AG04449 (cell line): Measurements from ENCODE around the gene DOCK1.

ENCODE experiments used
- CTCF ChIA-PET: fragments of 350-600 bp; formaldehyde crosslinking; extraction: SDS; loops from one replicate; lab custom pipeline; 2021; ENCODE audit warnings: antibody characterized with exemption; lab: Yijun Ruan, JAX
- POLR2A ChIA-PET: fragments of 400-600, 350-600 bp; formaldehyde crosslinking; extraction: SDS; loops from one replicate; lab custom pipeline; 2020; ENCODE audit warnings: antibody characterized with exemption, inconsistent platforms; lab: Yijun Ruan, JAX
- DNase-seq: peaks from one replicate; pipeline ENCODE4 v3.0.0-alpha.2; 2010; ENCODE audit warnings: low read depth, low spot score
- H3K4me3 ChIP-seq: 2 replicates; pipeline ENCODE4 v1.5.1; 2011; ENCODE audit warnings: low read depth, mild to moderate bottlenecking, control low read depth, low read length
- CTCF ChIP-seq: IDR thresholded peaks from one replicate; pipeline ENCODE4 v1.5.1; 2011; ENCODE audit warnings: mild to moderate bottlenecking, moderate library complexity, low read length, control low read depth, inconsistent platforms; ENCODE audit not compliant: insufficient read depth; ENCODE audit errors: missing control alignments

The DOCK1 gene

GRCh38 chr10:127411062-127411461, 505.8 kb downstream of the DOCK1 start:
- CTCF ChIA-PET: no interaction called here
- DNase-seq: no peak
- POLR2A ChIA-PET: no interaction called here
- no peak for TF ChIP-seq CTCF
- H3K4me3 ChIP-seq: no peak overlapping the region

GRCh38 chr10:127413326-127413725, 508.1 kb downstream of the DOCK1 start:
- TF ChIP-seq CTCF: no peak
- DNase-seq: no peak
- H3K4me3 ChIP-seq: no peak overlapping the region
- ChIA-PET POLR2A (no interaction called here), CTCF (interaction anchor here (1.3 kb wide), 1 partner anchor 8 kb away, joined by 3 read pairs; no protein-coding TSS in a partner anchor)

DNA sequence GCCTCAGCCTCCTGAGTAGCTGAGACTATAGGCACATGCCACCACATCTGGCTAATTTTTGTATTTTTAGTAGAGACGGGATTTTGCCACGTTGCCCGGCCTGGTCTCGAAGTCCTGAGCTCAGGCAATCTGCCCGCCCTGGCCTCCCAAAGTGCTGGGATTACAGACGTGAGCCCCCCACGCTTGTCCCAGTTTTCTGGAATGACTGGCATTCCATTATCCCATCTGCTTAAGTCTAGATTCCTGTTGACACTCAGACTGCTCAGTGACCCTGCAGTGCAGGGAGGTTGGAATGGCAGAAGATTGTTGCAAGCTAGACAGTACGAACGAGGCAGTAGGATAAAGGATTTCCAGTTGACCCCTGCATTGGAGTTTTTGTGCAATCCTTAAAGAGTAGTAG, 508.8 kb downstream of the DOCK1 start:
- POLR2A ChIA-PET: interaction anchor here (0.6 kb wide), 1 partner anchor 13 kb away, joined by 3 read pairs; no protein-coding TSS in a partner anchor
- DNase-seq: no peak
- CTCF ChIA-PET: interaction anchor here (1.3 kb wide), 1 partner anchor 9 kb away, joined by 3 read pairs; no protein-coding TSS in a partner anchor
- no peak for TF ChIP-seq CTCF
- no peak overlapping the region for H3K4me3 ChIP-seq

GRCh38 chr10:127415116-127415515, 509.9 kb downstream of the DOCK1 start:
- no peak for TF ChIP-seq CTCF
- ChIA-PET POLR2A (no interaction called here), CTCF (no interaction called here)

DNA sequence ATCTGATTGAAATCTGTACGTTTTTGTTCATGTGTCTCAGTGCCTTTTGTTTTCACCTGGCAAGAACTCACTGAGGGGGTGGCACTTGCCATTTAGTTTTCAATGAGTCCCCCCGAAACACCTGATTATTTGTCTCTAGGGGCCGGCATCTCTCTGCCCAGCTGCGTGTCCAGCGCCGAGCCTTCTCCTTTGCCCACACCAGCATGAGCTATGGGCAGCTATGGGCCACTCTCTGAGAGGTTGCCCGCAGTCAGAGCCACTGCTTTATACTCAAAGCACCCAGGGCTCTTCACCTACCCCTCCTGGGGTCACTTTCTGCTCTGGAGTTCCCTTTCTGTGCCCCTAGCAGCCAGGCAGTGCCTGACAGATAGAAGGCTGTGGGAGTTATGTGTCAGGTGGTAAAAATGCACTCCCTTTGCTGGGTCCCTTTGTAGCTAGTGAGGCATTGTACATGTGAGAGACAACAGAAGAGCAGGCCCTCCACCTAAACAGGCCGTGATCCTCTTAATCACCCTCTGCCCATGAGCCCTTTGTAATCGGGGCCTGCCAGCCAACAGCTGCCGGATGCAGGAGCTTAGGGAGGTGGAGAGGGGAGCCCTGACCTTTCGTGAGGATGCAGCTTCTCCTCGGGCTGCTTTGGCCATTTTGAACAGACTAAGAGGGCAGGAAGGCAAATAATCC, 510.8 kb downstream of the DOCK1 start:
- ChIA-PET POLR2A (no interaction called here), CTCF (no interaction called here)
- no peak overlapping the region for H3K4me3 ChIP-seq
- no peak for DNase-seq
- TF ChIP-seq CTCF: no peak

More at GRCh38 chr10:127415116-127415515, 509.9 kb downstream of the DOCK1 start:
- no peak for DNase-seq
- H3K4me3 ChIP-seq: no peak overlapping the region

GRCh38 chr10:127417031-127417430, 511.8 kb downstream of the DOCK1 start:
- H3K4me3 ChIP-seq: no peak overlapping the region
- DNase-seq: no peak
- ChIA-PET POLR2A (no interaction called here), CTCF (no interaction called here)
- TF ChIP-seq CTCF: no peak
